Sigmoid colon (tissue), 3 donors: Measurements from ENCODE around the gene LYRM4.

Experiments used
- POLR2A ChIP-seq, 2 donors: fragments of 450-650 bp; IDR thresholded peaks; one replicate each; pipeline ENCODE4 v1.6.1; 2016; ENCODE audit warnings: antibody characterized with exemption in 2 of 2, mild to moderate bottlenecking in 2 of 2, moderate library complexity in 2 of 2
- TF ChIP-seq, protein P1 (sequence below), 4 experiments: fragments of 450-650 bp in 3 of 4; fragments of 200-600 bp in 1 of 4; IDR thresholded peaks; one replicate each; pipeline ENCODE4 v1.5.1; 2016 to 2019; ENCODE audit warnings: antibody characterized with exemption in 4 of 4, mild to moderate bottlenecking in 3 of 4, moderate library complexity in 2 of 4

GRCh38 chr6:5197084-5197483 lies 63.7 kb downstream of the LYRM4 start:
- no peak for TF ChIP-seq POLR2A (IDR thresholded peaks at IDR 0.05)
- TF ChIP-seq, protein P1, sequence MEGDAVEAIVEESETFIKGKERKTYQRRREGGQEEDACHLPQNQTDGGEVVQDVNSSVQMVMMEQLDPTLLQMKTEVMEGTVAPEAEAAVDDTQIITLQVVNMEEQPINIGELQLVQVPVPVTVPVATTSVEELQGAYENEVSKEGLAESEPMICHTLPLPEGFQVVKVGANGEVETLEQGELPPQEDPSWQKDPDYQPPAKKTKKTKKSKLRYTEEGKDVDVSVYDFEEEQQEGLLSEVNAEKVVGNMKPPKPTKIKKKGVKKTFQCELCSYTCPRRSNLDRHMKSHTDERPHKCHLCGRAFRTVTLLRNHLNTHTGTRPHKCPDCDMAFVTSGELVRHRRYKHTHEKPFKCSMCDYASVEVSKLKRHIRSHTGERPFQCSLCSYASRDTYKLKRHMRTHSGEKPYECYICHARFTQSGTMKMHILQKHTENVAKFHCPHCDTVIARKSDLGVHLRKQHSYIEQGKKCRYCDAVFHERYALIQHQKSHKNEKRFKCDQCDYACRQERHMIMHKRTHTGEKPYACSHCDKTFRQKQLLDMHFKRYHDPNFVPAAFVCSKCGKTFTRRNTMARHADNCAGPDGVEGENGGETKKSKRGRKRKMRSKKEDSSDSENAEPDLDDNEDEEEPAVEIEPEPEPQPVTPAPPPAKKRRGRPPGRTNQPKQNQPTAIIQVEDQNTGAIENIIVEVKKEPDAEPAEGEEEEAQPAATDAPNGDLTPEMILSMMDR (IDR thresholded peaks at IDR 0.05), result no peak
